Calu3 (cell line): ENCODE measurements around the gene ETFRF1. TPM values are rescaled to one million over a fixed set of nuclear protein-coding genes. Genes with fewer than 3 reads are reported as not detected.

Experiments used
- BruUV-seq: library from RNA; stranded (reverse); fragments of 400-500 nt; replicated peaks from 2 replicates; lab custom pipeline; 2021; lab: Mats Ljungman, UMichigan
- CTCF ChIA-PET: fragments of 300-600 bp; sonication (Branson Sonifier 250); formaldehyde crosslinking; loops from one replicate; lab custom pipeline; 2022; ENCODE audit warnings: antibody characterized with exemption; lab: Charles Lee
- DNase-seq: peaks from one replicate; pipeline ENCODE4 v3.0.0; 2022
- H3K27ac Mint-ChIP-seq: one replicate; pipeline ENCODE4 v1.8.0; 2022; ENCODE audit warnings: mixed read lengths; ENCODE audit not compliant: unreplicated experiment
- H3K27me3 Mint-ChIP-seq: one replicate; pipeline ENCODE4 v1.8.0; 2022; ENCODE audit warnings: mixed read lengths; ENCODE audit not compliant: unreplicated experiment
- H3K36me3 Mint-ChIP-seq: one replicate; pipeline ENCODE4 v1.8.0; 2022; ENCODE audit warnings: mild to moderate bottlenecking, moderate library complexity, mixed read lengths; ENCODE audit not compliant: insufficient read depth, unreplicated experiment
- H3K4me1 Mint-ChIP-seq: one replicate; pipeline ENCODE4 v1.8.0; 2022; ENCODE audit warnings: mild to moderate bottlenecking, low read depth, mixed read lengths; ENCODE audit not compliant: unreplicated experiment
- H3K4me3 Mint-ChIP-seq: one replicate; pipeline ENCODE4 v1.8.0; 2022; ENCODE audit warnings: mild to moderate bottlenecking, low read depth, moderate library complexity, mixed read lengths; ENCODE audit not compliant: unreplicated experiment
- H3K9me3 Mint-ChIP-seq: one replicate; pipeline ENCODE4 v1.8.0; 2022; ENCODE audit warnings: low read depth, mixed read lengths; ENCODE audit not compliant: unreplicated experiment
- CTCF ChIP-seq: fragments of 200-600 bp; IDR thresholded peaks from one replicate; pipeline ENCODE4 v1.8.0; 2022; ENCODE audit warnings: antibody characterized with exemption; ENCODE audit not compliant: unreplicated experiment
- intact Hi-C: fragments of 100-400 bp; cut with micrococcal nuclease; formaldehyde crosslinking; loops from one replicate; pipeline ENCODE4 v1.10.0; 2022; ENCODE audit not compliant: unreplicated experiment
- total RNA-seq: library from RNA; stranded (reverse); gene quantifications from 2 replicates; pipeline ENCODE4 v1.2.3, GENCODE V29; 2022

ETFRF1 gene
- total RNA-seq, 1 experiment from 2014 or later: 10.5 TPM

- H3K27me3 Mint-ChIP-seq: no peaks in the 10 kb centered on the region
- intact Hi-C loops: no loop called here
- no peak for TF ChIP-seq CTCF
- H3K4me3 Mint-ChIP-seq: no peak overlapping the region
- no peak overlapping the region for H3K27ac Mint-ChIP-seq
- no peak for DNase-seq
- CTCF ChIA-PET: no interaction called here
- H3K36me3 Mint-ChIP-seq: peaks cover 4% of the 10 kb centered on the region
- peaks cover 11% of the 10 kb centered on the region for H3K4me1 Mint-ChIP-seq
- BruUV-seq: no TSS peak
- H3K9me3 Mint-ChIP-seq: no peaks in the 10 kb centered on the region
These were observed 5.4 kb upstream of the ETFRF1 start for GRCh38 chr12:25189656-25190055.

GRCh38 chr12:25190793-25191192, 4.2 kb upstream of the ETFRF1 start:
- H3K27me3 Mint-ChIP-seq: no peaks in the 10 kb centered on the region
- peaks cover 11% of the 10 kb centered on the region for H3K4me1 Mint-ChIP-seq
- CTCF ChIA-PET: no interaction called here

GRCh38 chr12:25194214-25194613, 823 bp upstream of the ETFRF1 start:
- BruUV-seq: no TSS peak
- no peak for DNase-seq
- Mint-ChIP-seq H3K9me3 (no peaks in the 10 kb centered on the region), H3K27me3 (no peaks in the 10 kb centered on the region), H3K36me3 (peaks cover 19% of the 10 kb centered on the region), H3K27ac (peak overlapping the region; percentile 95), H3K4me3 (peak overlapping the region; percentile 92), H3K4me1 (no peaks in the 10 kb centered on the region)
- intact Hi-C loops: no loop called here
- CTCF ChIA-PET: interaction anchor here (1.8 kb wide), 1 partner anchor 39 kb away, joined by 7 read pairs; no protein-coding TSS in a partner anchor
- TF ChIP-seq CTCF: no peak

More at GRCh38 chr12:25190793-25191192, 4.2 kb upstream of the ETFRF1 start:
- Mint-ChIP-seq H3K27ac (no peak overlapping the region), H3K4me3 (no peak overlapping the region), H3K36me3 (peaks cover 15% of the 10 kb centered on the region), H3K9me3 (no peaks in the 10 kb centered on the region)
- DNase-seq: no peak
- no TSS peak for BruUV-seq
- intact Hi-C loops: no loop called here
- TF ChIP-seq CTCF: no peak

- no peak for TF ChIP-seq CTCF
- intact Hi-C loops: no loop called here
- Mint-ChIP-seq H3K27ac (peak overlapping the region; percentile 95), H3K27me3 (no peaks in the 10 kb centered on the region), H3K9me3 (no peaks in the 10 kb centered on the region), H3K4me1 (no peaks in the 10 kb centered on the region), H3K36me3 (peaks cover 19% of the 10 kb centered on the region), H3K4me3 (peak overlapping the region; percentile 92)
- DNase-seq: no peak
- BruUV-seq: TSS peak; percentile 56
- CTCF ChIA-PET: interaction anchor here (1.8 kb wide), 1 partner anchor 40 kb away, joined by 7 read pairs; no protein-coding TSS in a partner anchor
These were observed 348 bp upstream of the ETFRF1 start for GRCh38 chr12:25194722-25195055.
